SW480 (cell line): ENCODE measurements around the gene F11.
"Not testable (repeated sequence)": the region's sequence is repeated elsewhere in the genome, so short reads cannot be mapped to it uniquely, and the experiment has no call there.

ENCODE experiments used
- DNase-seq: peaks from one replicate; pipeline ENCODE4 v3.0.0-alpha.2; 2016; ENCODE audit warnings: low spot score

The F11 gene

DNA sequence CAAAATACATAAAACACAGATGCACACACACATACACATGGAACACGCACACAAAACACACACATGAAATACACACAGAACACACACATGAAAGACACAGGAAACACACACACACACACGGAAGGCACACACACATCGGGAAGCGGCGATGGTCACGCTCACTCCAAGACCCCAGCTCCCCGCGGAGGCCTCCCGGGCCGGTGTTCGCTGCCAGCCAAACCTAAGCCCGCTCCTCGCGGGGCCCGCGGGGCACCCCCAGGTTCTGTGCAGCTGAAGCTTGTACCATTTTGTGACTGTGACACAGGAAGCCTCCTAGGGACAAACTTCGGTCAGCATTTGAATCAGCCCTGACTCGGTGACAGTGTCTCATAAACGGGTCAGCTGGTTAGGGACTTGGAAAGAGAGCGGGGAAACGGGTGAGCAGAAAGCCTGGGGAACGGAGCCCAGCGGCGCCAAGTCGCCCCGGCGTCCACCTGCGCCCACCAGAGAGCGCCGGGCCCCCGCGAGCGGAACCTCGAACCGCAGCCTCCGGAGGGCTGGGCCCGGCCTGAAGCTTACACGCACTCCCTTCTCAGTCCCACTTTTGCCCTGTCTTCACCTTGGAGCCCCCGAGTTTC is 32.1 kb downstream of the F11 start:
- no peak for DNase-seq

DNA sequence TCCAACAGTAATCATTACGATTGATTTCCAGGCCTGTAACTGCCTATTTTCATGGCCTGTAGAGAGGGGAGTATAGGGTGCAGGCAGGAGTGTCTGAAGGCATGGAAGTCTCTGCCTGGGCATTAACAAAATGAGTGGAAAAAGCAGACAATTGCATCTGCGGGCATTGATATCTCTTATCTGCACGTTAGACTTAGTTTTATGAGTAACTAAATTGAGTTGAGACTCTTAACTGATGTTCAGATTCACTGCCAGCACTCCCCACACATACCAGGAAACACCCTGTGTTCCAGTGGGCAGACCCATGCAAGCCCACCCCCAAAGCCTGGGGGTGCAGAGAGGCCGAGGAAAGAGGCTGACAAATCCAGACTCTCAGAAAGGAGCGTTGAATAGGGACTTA is 33.3 kb downstream of the F11 start:
- DNase-seq, result no peak

GRCh38 chr4:186300659-186301390 is 34.8 kb downstream of the F11 start:
- no peak for DNase-seq

DNA sequence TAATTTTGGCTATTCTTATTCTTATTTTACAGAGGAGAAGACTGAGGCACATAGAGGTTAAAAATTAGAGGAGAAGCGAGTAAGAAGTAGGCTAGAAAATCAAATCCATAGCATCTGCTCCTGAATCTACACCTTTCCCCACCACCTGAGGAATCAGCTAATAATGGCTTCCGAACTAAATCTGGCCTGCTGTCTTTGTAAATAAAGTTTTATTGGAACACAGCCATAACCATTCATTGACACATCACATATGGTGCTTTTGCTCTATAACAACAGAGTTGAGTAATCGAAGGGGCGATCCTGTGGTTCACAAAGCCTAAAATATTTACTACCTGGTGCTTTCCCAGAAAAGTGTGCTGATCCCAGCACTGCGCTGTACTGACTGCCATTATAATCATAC is 38.2 kb downstream of the F11 start:
- no peak for DNase-seq

- no peak for DNase-seq
Measured at GRCh38 chr4:186304866-186305505, 39.0 kb downstream of the F11 start.

- DNase-seq, result no peak
Measured at GRCh38 chr4:186307497-186307896, 41.5 kb downstream of the F11 start.

GRCh38 chr4:186307916-186308315 is 41.9 kb downstream of the F11 start:
- DNase-seq, result no peak

DNA sequence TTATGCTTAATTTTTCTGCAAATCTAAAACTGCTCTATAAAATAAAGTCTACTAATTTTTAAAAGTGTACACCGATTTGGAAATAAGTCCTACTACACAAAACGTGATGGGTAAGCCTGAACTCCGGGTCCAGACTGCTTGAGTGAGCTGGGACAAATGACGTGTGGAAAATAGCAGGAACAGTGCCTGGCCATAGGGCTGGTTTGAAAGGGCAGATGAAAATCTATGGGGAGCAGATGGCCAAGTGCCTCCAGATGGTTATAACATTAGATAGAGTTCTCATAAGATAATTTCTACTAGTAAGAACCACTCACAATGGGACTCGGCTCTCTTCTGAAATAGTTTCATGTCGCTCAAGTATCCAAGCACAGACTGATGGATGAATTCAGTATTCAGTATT is 52.5 kb downstream of the F11 start:
- no peak for DNase-seq

DNA sequence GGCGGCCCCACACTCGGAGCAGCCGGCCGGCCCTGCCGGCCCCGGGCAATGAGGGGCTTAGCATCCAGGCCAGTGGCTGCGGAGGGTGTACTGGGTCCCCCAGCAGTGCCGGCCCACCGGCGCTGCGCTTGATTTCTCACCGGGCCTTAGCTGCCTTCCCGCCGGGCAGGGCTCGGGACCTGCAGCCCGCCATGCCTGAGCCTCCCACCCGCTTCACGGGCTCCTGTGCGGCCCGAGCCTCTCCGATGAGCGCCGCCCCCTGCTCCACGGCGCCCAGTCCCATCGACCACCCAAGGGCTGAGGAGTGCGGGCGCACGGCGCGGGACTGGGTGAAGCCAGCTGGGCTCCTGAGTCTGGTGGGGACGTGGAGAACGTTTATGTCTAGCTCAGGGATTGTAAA is 58.7 kb downstream of the F11 start:
- DNase-seq, result not testable (repeated sequence)

DNA sequence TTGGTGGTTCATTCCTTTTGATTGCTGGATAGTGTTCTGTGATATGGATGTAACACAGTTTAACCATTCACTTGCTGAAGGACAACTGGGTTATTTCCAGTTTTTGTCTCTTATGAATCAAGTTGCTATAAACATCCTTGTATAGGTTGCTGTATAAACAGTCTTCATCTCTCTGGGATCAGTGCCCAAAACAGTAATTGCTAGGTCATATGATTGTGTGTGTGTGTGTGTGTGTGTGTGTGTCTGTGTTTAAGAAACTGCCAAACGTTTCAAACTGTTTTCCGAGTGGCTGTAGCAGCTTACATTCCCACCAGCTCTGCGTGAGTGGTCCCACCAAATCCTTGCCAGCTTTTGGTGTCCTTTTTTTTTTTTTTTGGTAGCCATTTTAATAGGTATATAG is 60.4 kb downstream of the F11 start:
- DNase-seq, result no peak

DNA sequence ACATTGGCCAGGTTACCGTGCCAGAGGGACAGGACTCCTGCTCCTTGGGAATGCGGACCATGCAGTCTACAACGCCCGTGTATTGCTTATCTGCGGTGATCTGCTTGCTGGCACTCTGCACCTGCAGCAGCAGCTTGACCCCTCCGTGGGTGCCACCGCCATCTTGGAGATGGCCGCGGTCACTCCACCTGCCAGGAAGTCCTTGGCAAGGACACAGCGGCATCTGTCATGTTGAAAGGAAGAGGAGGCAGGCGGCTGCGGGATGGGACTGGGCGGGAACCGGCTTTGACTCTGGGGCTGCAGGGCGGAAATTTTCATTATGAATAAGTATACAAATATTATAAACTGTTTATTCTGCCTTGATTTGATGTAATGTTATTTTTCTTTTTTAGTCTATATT is 63.4 kb downstream of the F11 start:
- DNase-seq, result no peak

- no peak for DNase-seq
Measured at GRCh38 chr4:186330368-186330767, 64.4 kb downstream of the F11 start.

GRCh38 chr4:186335793-186336192 is 69.8 kb downstream of the F11 start:
- DNase-seq, result no peak
